Pancreas (tissue), 10 donors: Measurements from ENCODE around the gene GLMN. TPM values are rescaled to one million over a fixed set of nuclear protein-coding genes. Genes with fewer than 3 reads are reported as not detected.

Source experiments
- ATAC-seq, 4 donors: fragments of 200-7000 bp; cut with Tn5 transposase; one replicate each; pipeline versions ENCODE4 v1.8.0 to v1.9.1; 2020; ENCODE audit warnings: mild to moderate bottlenecking in 4 of 4, moderate library complexity in 4 of 4
- DNase-seq, 6 donors: peaks; one replicate each; pipeline ENCODE4 v3.0.0-alpha.2; 2020
- FAIRE-seq: peaks from 2 replicates; lab custom pipeline; 2012; peaks lifted over from hg19 to GRCh38; lab: Jason Lieb, UNC
- H3K27ac ChIP-seq, 4 donors: fragments of 200-600 bp; sonication (generic); 1 replicate in 3 of 4; 2 replicates in 1 of 4; pipeline versions ENCODE4 v1.5.0 to v1.8.0; 2020
- H3K27me3 ChIP-seq, 4 donors: fragments of 200-600 bp; one replicate each; pipeline ENCODE4 v1.8.0; 2021
- H3K36me3 ChIP-seq, 3 donors: fragments of 200-600 bp; sonication (generic) in 1 of 3; one replicate each; pipeline versions ENCODE4 v1.5.0 to v1.8.0; 2020 to 2021
- H3K4me1 ChIP-seq, 3 donors: fragments of 200-600 bp; one replicate each; pipeline ENCODE4 v1.8.0; 2021
- H3K4me3 ChIP-seq, 4 donors: fragments of 200-600 bp; sonication (generic) in 2 of 4; one replicate each; pipeline versions ENCODE4 v1.5.0 to v1.8.0; 2020 to 2021
- H3K9me3 ChIP-seq, 4 donors: fragments of 200-600 bp; one replicate each; pipeline ENCODE4 v1.8.0; 2021
- WGBS, 2 donors: extraction: QIAGEN DNeasy Blood & Tissue Kit; methylation state at CpG; one replicate each; pipeline ENCODE4 v1.1.7; 2013; 5-methylcytosine and 5-hydroxymethylcytosine counted together
- intact Hi-C, 3 donors: fragments of 100-400 bp; cut with DNase I; formaldehyde crosslinking; loops; one replicate each; pipeline versions ENCODE4 v1.11.1 to v1.14.2; 2022
- polyA plus RNA-seq, 2 donors: library from polyadenylated mRNA; stranded (reverse); fragments of 200-250 nt; gene quantifications; one replicate each; pipeline ENCODE4 v1.2.3, GENCODE V29; 2013
- total RNA-seq, 6 donors: library from RNA; stranded (reverse); fragmentation: NEBNext Ultra II Directional in 4 of 6; extraction: Animal tissue kit (Norgen Biotek cat#: 25700) in 4 of 6; gene quantifications; one replicate each; pipeline versions ENCODE4 v1.2.1 to v1.2.4, GENCODE V29; 2021 to 2023
- TF ChIP-seq, protein P1 (sequence below), 4 donors: fragments of 200-600 bp; sonication (generic) in 3 of 4; IDR thresholded peaks; one replicate each; pipeline versions ENCODE4 v1.5.0 to v1.8.0; 2021; ENCODE audit warnings: antibody characterized with exemption in 4 of 4
- donor health status: healthy with polysubstance abuse.
- donor health status: DM: no; HTN: no; CAD: no; lungs with moderate emphysema.
- donor health status: DM: no; HTN: no; CAD: no.
- donor health status: control.
- donor health status: control.
- donor health status: Bipolar disorder and iron deficiency.
- donor health status: DM: yes; HTN: yes; CAD: no.
- donor health status: DM: no; HTN: no; CAD: no.
- donor health status: DM: no; HTN: no; CAD: no.
- donor health status: DM: yes; HTN: yes; CAD: no.

The GLMN gene
- total and polyA plus RNA-seq, 8 donors = 1.7 to 10.4 (median 2.7) TPM

DNA sequence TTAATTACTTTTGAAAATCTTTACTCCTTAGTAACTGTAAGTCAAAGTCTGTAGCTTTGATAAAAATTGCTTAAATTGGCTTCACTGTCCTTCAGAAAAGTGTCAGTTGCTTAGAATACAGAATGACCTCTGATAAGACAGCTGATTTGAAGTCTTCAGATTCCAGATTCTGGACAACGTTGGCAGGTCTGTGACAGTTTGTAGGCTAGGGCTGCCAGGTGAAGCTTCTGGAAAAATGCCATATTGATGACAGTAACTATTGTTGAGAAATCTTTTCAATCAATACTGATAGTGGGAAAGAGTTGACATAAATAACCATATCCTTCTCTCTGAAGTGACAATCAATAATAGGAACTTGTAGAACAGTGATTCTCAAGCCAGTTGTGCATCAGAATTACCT lies 41.4 kb upstream of the GLMN start:
- no peak for FAIRE-seq
- no peak overlapping the region for H3K27ac ChIP-seq
- H3K36me3 ChIP-seq = peaks cover 0 to 5% (median 0%) of the 10 kb centered on the region in 3 donors
- no peaks in the 10 kb centered on the region for H3K4me1 ChIP-seq
- no peaks in the 10 kb centered on the region for H3K27me3 ChIP-seq
- no peaks in the 10 kb centered on the region for H3K9me3 ChIP-seq
- WGBS, 2 donors = 35 to 36% methylated on average over 1 of the region's 1 CpG
- intact Hi-C loops = no loop called here
- no peak overlapping the region for H3K4me3 ChIP-seq
- TF ChIP-seq, protein P1, sequence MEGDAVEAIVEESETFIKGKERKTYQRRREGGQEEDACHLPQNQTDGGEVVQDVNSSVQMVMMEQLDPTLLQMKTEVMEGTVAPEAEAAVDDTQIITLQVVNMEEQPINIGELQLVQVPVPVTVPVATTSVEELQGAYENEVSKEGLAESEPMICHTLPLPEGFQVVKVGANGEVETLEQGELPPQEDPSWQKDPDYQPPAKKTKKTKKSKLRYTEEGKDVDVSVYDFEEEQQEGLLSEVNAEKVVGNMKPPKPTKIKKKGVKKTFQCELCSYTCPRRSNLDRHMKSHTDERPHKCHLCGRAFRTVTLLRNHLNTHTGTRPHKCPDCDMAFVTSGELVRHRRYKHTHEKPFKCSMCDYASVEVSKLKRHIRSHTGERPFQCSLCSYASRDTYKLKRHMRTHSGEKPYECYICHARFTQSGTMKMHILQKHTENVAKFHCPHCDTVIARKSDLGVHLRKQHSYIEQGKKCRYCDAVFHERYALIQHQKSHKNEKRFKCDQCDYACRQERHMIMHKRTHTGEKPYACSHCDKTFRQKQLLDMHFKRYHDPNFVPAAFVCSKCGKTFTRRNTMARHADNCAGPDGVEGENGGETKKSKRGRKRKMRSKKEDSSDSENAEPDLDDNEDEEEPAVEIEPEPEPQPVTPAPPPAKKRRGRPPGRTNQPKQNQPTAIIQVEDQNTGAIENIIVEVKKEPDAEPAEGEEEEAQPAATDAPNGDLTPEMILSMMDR (IDR thresholded peaks at IDR 0.05) = no peak
- no peak for DNase-seq
- no peak for ATAC-seq

DNA sequence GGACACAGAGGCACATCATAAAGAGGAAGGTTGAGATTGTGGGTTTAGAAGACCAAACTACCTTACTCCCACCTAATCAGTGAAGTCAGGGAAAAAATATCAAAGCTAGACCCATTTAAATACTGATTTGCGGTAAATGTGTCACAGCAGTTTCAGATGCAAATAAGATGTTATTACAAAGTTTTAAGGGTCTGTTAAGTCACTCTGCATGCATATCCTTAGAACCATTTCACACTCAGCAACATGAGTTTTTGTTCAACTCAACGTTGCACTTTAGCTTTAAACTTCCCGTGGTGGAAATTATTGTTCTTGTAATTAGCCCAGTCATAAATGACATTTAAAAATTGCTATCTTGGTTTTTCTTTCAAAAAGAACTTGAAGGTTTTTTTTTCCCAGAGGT lies 34.9 kb upstream of the GLMN start:
- intact Hi-C loops = no loop called here
- Histone ChIP-seq H3K27me3 (no peaks in the 10 kb centered on the region), H3K36me3 (peaks cover 0 to 10% (median 0%) of the 10 kb centered on the region in 3 donors), H3K27ac (no peak overlapping the region), H3K9me3 (no peaks in the 10 kb centered on the region), H3K4me3 (no peak overlapping the region), H3K4me1 (no peaks in the 10 kb centered on the region)
- FAIRE-seq (no peak), DNase-seq (no peak), ATAC-seq (no peak)
- TF ChIP-seq, protein P1 (IDR thresholded peaks at IDR 0.05) = no peak
- 87 to 89% methylated on average over 3 of the region's 3 CpGs for WGBS, 2 donors

DNA sequence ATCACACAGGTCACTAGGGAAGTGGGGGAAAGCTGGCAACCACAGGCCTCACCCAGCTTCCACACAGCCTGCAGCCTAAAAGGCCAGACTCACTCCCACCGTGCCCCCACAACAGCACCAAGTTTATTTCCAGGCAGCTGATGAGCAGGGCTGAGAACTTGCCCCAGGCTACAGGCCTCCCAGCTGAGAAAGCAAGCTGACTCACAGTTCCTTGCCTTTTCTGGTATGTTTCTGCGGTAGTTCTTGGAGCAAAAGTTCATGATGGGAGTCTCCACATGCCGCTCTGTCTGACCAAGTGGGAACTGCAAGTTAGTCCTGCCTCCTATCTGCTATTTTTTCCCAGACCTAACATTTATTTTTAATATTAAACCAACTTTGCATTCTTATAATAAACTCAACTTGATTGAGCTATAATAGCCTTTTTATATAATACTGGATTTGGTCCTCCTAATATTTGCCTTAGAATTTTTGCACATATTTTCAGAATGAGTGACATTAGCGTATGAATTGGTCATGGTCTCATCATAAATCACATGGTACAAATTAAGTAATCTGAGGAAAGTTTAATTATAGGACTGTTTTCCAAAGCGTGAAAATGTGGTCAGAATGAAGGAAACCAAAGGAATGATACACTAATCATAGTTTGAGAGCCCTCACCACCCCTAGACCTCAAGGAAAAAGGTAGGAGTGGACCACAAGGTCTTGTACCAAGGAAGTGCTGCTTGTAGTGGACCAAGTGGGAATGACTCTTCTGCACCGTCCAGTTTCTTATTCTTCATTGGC lies 30.8 kb upstream of the GLMN start:
- no peak for DNase-seq
- TF ChIP-seq, protein P1 (IDR thresholded peaks at IDR 0.05) = no peak
- H3K36me3 ChIP-seq = peaks cover 0 to 9% (median 0%) of the 10 kb centered on the region in 3 donors
- WGBS, 2 donors = 97 to 98% methylated on average over 6 of the region's 6 CpGs
- H3K9me3 ChIP-seq = no peaks in the 10 kb centered on the region
- no peak overlapping the region for H3K27ac ChIP-seq
- no peaks in the 10 kb centered on the region for H3K27me3 ChIP-seq
- no peak for ATAC-seq
- H3K4me3 ChIP-seq = no peak overlapping the region
- no peak for FAIRE-seq
- H3K4me1 ChIP-seq = no peaks in the 10 kb centered on the region
- intact Hi-C loops = no loop called here

DNA sequence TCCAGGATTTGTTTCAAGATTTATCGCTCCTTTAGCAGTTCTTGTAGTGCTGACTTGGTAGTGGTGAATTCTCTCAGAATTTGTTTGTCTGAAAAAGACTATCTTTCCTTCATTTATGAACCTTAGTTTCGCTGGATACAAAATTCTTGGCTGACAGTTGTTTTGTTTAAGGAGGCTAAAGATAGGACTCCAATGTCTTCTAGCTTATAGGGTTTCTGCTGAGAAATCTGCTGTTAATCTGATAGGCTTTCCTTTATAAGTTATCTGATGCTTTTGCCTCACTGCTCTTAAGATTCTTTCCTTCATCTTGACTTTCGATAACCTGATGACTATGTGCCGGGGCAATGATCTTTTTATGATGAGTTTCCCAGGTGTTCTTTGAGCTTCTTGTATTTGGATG lies 29.0 kb upstream of the GLMN start:
- Histone ChIP-seq H3K4me3 (no peak overlapping the region), H3K36me3 (peaks cover 0 to 15% (median 0%) of the 10 kb centered on the region in 3 donors), H3K9me3 (no peaks in the 10 kb centered on the region), H3K4me1 (no peaks in the 10 kb centered on the region), H3K27me3 (no peaks in the 10 kb centered on the region), H3K27ac (no peak overlapping the region)
- WGBS, 2 donors = 95 to 97% methylated on average over 4 of the region's 4 CpGs
- intact Hi-C loops = no loop called here
- TF ChIP-seq, protein P1 (IDR thresholded peaks at IDR 0.05) = no peak
- no peak for DNase-seq
- no peak for ATAC-seq
- no peak for FAIRE-seq

DNA sequence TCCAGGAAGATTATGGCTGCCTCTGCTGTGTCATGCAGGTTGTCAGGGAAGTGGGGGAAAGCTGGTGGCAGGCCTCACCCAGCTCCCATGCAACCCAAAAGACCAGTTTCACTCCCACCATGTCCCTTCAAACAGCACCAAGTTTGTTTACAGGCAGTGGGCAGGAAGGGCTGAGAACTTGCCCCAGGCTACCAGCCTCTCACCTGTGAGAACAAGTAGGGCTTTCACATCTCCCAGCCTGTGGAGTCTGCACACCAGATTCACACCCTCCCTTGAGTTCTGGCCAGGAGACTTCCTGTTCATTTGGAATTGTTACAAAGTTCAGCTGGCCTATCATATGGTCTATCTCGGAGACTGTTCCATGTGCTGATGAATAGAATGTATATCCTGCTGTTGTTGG lies 27.9 kb upstream of the GLMN start:
- Histone ChIP-seq H3K27ac (no peak overlapping the region), H3K9me3 (no peaks in the 10 kb centered on the region), H3K4me3 (no peak overlapping the region), H3K4me1 (no peaks in the 10 kb centered on the region), H3K27me3 (no peaks in the 10 kb centered on the region), H3K36me3 (peaks cover 0 to 15% (median 0%) of the 10 kb centered on the region in 3 donors)
- TF ChIP-seq, protein P1 (IDR thresholded peaks at IDR 0.05) = no peak
- FAIRE-seq (no peak), ATAC-seq (no peak), DNase-seq (no peak)
- intact Hi-C loops = no loop called here
- 97 to 100% methylated on average over 1 of the region's 1 CpG for WGBS, 2 donors
